Activated CD4-positive, alpha-beta T cell treated with anti-CD3 and anti-CD28 coated beads, Interleukin-2, amount 50 U/mL, for 48 hours (primary cell): ENCODE results near the gene OOSP4A.

Experiments used
- DNase-seq, 2 experiments: peaks; one replicate each; pipeline ENCODE4 v3.0.0-alpha.2; 2020

Gene OOSP4A

DNA sequence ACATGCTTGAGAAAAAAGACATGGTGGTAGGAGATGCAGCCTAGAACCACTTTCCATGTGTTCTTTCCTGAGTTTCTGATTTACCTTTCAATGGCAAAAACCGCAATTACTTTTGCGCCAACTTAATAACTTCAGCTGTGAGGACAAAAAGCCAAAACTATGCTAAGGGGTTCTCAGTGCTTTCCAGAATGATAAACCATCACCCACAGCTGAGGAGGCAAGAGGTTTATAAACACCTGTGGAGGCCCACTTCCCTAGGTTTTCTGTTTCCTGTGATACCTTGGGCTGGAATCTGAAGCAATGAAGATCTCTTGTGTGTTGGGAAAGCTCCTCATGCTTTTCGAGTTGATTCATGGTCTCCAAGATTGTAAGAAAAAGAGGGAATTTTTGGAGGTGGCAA is at the start of gene OOSP4A:
Gene OOSP4A (plus strand): TSS at position 301 of the 400 bp plus-strand sequence. CDS start 0 bp downstream, at position 301.
- no peak for DNase-seq

DNA sequence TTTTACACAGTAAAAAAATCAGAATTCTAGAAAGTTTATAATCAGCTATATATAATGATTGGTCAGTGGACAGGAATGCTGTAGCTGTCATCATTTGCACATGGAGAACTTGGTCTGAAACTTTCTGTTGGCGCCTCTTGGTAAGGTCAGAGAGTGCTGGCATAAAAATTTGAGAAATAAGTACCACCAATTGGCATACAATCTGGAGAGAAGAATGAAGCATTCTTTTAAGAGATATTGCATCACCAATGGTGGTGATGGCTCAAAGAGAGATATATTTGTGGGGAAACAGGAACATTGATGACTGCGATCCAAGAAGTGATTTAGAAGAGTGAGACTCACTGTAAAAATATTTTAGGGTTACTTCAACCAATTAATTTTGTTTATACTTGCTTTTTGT is 45.4 kb upstream of the OOSP4A start:
- no peak for DNase-seq

DNA sequence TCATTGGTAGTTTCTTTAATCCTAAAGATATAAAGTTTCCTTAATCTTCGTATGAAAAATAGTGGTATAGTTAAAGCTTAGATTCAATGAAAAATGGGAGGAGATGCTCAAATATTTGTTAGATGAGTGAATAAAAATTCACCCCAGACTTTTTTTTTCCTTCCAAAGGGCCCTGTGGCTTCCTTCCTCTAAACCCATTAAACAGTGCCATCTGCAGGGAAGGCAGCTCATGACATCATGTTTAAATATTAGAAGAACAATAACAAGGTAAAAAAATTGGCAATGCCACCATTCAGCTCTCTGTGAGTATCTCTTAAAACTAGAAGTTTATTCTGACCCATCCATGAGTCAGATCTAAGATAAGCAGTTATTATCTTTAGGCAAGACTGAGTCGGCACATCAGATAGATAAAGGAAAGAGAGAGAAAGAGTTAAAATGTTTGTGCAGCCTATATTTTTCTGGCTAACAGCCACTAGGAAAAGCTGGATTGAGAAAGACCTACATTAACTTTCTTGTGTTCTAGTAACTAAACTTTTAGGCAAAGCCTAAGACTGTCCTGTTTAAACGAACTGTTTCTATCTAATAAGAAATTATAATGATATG is 44.7 kb upstream of the OOSP4A start:
- DNase-seq: peak; percentile 15 to 21

DNA sequence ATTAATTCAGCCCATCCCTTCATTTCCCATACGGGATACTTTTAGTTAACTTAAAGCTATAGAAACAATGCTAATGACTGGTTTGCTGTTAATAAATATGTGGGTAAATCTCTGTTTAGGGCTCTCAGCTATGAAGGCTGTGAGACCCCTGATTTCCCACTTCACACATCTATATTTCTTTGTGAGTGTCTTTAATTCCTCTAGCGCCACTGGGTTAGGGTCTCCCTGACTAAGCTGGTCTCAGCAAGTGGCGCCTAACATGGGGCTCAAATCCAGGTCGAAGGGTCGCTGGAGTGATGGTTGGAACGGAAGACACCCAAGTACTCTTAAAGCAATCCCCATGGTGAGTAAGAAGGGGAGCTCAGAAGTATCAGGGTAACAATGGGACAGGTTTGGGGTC is 40.0 kb upstream of the OOSP4A start:
- DNase-seq: peak in 1 of 2 experiments; percentile 1

DNA sequence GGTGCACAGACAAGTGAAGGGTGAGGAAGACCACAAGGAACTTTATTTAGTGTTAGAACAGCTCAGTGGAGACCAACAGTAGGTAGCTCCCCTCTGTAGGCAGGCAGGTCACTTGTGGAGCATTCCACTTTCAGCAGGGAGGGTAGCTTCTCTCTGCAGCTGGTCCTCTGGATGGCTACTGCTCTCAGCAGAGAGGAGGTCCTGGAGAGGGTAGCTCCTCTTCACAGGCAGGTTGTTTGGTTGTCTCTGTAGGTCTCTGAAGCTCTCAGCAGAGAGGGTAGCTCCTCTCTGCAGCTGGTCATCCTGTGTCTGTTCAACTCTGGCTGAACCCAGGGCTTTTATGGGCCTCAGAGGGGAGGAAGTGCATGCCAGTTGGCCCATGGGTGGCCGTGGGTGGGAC is 32.1 kb upstream of the OOSP4A start:
- DNase-seq: no peak

DNA sequence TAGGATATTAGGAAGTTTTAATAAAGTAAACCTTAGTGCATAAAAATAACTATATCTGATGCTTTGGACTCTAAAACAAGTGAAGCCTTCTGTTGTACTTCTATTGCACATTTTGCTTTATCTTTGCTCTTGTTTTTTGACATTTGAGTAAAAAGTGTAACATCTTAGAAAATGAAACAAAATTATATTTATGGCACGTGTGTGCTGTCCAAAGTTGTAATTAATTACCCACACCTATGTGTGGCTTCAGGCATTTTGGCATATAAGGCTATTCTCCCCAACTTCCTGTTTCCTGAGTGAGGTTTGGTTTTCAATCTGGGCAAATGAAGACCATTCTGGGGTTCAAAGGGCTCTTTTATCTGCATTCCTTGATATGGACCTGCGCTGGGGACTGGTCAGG is 25.7 kb upstream of the OOSP4A start, which contains the start of gene OOSP1:
Gene OOSP1 (plus strand): TSS at position 301 of the 400 bp plus-strand sequence. CDS start 23 bp downstream, at position 324.
- no peak for DNase-seq

DNA sequence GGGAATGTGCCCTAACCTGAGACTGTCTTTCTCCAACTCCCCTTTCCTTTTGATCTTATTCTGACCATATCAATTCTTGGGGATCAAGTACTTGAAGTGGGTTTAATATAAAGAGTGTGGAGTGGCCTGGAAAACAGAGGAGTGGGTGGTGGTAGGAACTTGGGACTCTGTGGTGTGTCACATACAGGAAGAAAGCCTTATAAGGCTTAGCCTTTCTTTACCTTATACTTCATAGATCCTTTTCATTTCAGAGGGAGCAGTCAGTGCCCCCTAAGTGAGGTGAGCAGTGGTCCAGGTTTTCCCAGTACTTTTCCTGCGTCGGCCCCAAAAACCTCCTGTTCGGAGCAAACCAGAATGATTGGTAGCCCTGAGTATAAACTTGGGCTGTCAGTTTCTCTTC is 25.1 kb upstream of the OOSP4A start:
- no peak for DNase-seq

DNA sequence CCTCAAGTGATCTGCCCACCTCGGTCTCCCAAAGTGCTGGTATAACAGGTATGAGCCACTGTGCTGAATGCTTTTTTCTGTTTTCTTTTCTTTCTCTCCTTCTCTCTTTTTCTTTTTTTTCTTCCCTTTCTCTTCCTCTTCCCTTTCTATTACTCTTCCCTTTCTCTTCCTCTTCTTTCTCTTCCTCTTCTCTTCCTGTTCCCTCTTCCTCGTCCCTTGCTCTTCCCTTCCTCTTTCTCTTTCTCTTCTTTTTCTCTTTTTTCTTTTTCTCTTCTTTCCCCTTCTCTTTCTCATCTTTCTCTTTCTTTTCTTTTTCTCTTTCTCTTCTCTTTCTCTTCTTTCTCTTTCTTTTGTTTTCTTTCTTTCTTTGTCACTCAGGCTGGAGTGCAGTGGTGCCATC is 24.4 kb upstream of the OOSP4A start:
- DNase-seq: no peak

DNA sequence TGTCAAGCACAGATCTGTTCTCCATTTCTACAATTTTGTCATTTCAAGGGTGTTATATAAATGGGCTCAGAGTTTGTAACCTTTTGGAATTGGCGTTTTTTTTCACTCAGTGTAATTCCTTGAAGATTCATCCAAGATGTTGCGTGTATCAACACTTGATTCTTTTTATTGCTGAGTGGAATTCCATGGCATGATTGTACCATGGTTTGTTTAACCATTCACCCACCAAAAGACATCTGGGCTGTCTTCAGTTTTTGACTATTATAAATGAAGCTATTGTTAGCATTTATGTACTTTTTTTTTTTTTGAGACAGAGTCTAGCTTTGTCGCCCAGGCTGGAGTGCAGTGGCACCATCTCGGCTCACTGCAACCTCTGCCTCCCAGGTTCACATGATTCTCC is 22.7 kb upstream of the OOSP4A start:
- DNase-seq: no peak

DNA sequence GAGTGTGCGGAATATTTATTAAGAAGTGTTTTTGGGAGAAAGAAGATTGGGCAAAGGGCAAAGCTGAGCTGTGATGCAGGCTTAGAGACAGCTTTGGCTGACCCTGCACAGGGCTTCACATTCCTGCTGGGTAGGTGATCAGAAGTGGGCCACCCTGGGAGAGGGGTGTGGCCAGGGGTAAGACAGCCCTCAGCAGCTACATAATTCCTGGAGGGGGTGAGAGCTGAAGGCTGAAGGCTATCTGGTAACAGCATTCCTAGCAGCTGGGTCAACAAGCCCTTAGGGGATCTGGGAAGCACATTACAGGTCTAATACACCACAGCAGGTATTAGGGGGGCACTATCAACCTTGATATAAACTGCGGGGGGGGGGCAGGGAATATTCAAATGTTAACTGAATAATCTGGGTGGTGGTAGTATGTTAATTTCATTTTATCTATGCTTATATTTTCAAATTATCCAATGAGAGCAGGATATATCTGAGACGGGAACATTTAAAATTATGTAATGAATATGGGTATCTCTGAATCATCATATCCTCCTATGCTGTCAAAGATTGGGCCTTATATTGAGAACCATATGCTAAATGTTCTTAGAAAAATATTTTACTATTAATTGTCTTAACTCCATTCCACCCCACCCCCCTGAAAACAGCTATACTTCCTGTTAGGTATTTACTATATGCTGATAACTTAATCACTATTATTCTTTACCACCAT is 19.7 kb upstream of the OOSP4A start:
- no peak for DNase-seq

DNA sequence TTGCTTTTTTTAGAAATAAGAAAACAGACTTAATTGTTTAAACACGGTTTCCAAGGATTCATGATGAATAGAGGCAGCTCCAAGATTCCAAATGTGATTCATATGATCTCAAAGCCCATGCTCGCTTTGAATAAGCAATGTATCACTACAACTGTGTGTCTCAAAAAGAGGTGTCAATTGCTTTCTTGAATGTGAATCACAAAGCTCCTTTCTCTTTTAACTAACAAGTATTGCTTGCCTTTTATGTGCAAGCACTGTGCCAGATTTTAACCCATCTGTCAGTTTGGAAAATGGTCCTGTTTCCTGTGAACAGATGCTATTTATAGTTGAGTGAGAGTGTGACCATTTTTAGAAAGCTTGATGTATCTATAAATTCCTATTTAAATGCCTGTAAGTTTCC is 19.1 kb upstream of the OOSP4A start:
- no peak for DNase-seq

DNA sequence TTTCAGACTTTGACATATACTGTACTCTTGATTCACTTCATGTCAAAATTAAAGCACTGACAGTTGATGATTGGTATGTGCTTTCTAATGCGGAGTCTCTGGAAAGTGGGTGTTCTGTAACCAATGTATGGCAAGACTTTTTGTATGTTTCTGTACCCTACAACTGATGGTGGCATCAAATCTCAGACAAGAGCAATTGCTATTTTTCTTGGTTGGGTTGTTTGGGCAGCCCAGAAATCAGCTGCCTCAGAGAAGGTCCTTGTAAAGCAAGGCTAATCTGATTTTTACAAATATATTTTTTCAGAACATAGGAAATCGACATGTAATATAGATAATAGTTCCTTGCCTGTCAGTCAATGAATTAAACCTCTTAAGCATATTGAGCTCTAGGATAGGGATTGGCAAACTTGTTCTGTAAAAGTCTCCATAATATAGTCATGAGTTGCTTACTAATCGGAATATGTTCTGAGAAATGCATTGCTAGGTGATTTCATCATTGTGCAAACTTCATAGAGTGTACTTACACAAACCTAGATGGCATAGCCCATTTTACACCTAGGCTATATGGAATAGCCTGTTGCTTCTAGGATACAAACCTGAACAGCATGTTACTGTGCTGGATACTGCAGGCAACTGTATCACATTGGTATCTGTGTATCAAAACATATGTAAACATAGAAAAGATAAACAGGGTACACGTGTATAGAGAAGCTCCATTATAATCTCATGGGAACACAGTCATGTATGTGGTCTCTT is 10.2 kb upstream of the OOSP4A start:
- no peak for DNase-seq

DNA sequence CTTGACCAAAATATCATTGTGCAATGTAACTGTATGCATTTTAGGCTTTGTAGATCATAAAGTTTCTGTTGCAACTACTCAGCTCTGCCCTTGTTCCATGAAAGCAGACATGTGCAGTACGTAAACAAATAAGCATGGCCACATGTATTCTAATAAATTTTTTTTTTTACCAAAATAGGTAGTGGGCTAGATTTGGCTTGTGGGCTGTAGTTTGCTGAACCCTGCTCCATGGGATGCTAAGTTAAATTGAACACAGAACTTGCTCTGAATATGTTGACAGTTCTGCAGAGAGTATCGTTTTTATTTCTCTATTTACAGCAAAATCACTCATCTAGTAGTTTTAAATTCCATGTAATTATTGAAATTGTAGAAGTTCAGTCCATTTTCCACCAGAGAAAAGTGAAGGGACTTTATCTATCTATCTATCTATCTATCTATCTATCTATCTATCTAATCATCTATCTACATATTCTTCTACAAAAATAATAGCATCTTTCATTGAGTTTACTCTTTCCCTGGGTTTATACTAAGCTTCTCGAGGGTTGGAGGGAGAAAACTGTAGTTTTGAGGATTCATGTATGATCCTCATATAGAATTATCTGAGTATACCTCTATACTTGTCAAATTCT is 9.5 kb upstream of the OOSP4A start:
- DNase-seq: no peak

DNA sequence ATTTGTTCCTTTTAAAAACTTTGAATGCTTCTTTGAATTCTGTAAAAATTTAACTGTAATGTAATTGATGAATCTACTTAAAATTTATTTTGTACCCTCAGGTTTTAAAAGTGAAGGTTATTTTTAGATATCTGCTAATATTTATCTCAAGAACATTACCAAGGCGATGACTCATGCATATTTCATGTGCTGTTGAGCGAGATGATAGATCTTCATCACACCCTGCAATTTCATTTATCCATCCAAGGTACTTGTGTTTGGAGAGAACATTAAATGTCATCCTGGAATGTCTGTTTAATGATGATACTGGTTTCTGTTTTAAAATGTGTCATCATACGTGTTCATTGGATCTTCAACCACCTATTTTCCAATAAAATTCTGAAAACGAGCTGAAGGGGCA is 6.7 kb upstream of the OOSP4A start:
- DNase-seq: no peak

DNA sequence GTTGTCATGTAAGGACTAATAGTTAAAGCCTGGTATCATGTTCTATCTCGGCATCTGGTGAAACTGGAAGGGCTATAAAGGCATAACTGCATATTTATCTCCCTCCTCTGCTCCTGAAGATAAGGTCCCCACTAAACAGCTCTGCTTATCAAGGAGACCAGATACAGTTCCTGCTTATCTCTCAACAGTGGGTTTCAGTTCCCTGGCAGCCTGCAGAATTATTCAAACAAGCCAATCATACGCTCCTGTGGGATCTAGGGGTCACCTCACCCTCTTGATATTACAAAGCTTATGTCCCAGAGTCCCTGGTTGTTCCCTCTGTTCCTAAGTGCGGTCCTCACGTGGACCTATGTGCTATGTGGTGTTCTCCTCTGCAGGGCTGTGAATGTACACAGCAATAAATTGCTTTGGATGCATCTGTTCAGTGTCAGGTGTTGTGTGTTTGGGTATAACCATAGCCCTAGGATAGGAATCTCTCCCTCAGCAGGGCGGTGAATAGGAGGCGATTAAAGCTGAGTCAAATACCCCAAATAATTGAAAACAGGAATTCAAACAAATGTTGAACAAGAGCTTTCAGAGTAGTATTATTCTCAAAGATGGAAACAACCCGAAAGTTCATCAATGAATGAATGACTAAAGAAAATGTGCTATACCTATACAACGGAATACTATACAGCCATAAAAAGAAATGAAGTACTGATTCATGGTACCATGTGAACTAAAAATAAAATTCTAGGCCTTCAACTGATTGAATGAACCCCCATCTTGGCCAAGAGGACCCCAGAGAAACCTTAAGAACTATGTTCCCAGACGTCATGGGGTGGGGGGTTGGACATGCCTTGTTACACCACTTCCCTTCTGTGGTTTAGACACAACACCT is 3.1 kb upstream of the OOSP4A start:
- DNase-seq: no peak

DNA sequence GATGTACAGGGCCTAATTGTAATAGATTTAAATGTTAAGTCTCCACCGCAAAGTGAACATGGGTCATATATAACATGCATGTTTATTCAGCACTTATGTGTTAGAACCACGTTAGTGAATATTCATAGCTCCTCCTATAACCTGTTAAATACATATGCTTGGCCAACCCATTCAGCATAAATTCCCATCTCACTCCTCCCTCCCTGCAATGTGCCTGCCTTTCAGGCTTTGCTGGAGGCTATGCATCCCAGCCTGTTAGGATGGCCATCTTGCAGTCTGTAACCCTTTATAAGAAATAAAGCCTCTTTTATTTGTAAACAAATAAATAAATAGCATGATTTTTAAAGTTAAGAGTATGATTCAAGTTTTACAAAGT is 1.7 kb upstream of the OOSP4A start:
- DNase-seq: no peak

DNA sequence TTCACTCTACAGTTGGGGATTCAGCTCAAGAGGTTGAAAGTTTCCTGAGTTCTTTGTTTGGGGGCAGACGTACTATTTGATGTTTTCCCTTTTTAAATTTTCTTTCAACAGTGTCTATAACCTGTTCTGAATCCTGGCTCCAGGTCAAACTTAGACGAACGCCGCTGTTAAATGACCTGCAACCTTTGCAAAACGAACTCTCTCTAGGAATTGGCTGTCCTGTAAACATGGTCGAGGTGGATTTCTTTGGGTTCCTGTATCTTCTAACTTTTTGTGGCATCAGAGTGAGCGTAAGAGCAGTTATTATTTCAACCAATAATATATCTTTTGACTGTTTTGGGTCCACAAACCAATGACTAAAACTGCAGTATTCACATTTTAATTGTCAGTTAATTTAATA is 1.6 kb downstream of the OOSP4A start:
- no peak for DNase-seq

DNA sequence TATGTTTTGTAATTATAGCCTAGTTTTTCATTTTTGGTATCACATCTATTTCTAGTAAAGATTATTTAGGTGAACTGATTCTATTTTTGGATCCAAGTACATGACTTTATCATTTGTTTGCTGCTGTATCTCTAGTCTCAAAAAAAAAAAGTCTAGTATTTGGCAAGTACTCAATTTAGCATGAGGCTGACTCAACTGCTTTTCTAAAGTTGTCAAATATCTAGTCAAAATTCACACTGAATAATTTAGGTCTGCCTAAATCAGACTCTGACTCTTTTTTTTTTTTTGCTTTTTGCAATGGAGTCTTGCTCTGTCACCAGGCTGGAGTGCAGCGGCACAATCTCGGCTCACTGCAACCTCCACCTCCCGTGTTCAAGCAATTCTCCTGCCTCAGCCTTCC is 2.4 kb downstream of the OOSP4A start:
- DNase-seq: no peak

DNA sequence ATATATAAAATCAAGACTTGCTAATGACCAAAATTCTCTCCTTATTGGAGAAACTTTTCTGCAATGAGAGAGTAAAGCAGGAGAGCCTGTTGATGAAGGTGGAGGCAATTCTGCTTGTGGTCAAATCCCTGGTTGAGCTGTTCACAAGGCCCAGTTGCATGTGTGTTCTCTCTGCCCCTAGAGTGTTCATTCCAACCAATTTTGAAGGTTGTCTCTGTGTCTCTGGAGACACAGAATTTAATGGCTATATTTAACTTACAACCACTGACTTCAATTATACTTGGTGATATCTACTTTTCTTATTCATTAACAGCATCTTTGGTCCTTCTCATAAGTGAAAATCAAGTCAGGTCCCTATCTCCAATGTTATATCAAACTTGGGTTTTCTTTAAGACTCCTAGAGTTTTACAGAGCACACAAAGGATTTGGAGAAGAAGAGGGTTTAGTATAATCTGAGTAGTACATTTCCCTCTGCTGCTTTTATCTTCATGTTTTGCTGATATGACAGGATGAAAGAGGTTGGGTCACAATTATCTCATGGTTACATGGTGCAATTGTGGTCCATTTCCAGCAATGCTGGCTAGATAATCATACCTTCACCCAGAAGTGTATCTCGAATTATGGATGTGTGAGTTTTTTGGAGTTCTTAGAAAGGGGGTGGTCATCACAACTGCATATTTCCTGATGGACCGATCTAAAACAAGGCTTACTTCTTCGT is 4.0 kb downstream of the OOSP4A start:
- no peak for DNase-seq

DNA sequence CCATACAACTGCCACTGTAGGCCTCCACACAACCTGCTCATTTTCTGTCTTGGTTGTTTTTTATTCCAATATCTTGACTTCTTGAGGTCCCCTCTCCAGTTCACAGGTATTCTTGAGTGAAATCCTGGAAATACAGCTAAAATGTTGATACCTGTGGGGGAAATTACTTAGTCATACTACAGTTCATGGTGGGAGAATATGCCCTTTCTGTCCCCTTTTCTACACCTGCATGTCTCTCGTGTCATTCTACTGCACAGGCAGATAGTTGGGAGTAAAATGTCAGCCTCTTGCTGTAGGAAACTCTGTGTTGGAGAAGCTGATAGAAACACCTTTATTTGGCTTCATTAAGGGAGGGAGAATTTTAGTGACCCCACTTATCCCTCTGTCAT is 4.6 kb downstream of the OOSP4A start:
- no peak for DNase-seq

DNA sequence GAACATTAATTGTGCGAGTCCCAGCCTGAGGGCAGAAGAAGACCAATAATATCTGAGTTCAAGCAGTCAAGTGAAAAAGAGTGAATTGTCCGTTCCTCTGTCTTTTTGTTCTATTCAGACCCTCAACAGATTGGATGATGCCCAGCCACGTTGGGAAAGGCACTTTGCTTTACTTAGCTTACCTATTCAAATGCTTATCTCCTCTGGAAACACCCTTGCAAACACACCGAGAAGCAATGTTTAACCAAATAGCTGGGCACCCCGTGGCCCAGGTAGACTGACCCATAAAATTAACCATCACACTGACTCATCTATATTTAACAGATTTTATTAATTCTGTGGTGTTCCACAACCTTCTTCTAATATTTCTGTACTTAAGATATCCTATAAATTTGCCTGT is 9.3 kb downstream of the OOSP4A start:
- DNase-seq: no peak
